Measurements from ENCODE around the gene SPON1. TPM values are rescaled to one million over a fixed set of nuclear protein-coding genes. Genes with fewer than 3 reads are reported as not detected.

SPON1 gene
- total RNA-seq, 1 experiment from 2014 or later, result 46.9 TPM

GRCh38 chr11:14059491-14059890 is 97.0 kb downstream of the SPON1 start:
- H3K4me3 ChIP-seq (ENCODE audit: low read depth, low read length), result no peak overlapping the region
- H3K27ac Mint-ChIP-seq (ENCODE audit: unreplicated experiment), result no peak overlapping the region
- no peaks in the 10 kb centered on the region for H3K4me1 Mint-ChIP-seq (ENCODE audit: low read depth, unreplicated experiment)
- no peaks in the 10 kb centered on the region for H3K36me3 Mint-ChIP-seq (ENCODE audit: insufficient read depth, unreplicated experiment)
- no peaks in the 10 kb centered on the region for H3K9me3 ChIP-seq
- H3K9me3 Mint-ChIP-seq (ENCODE audit: unreplicated experiment), result no peaks in the 10 kb centered on the region
- no peaks in the 10 kb centered on the region for H3K36me3 ChIP-seq (ENCODE audit: control insufficient read depth, insufficient read depth, low read length)
- ChIA-PET POLR2A (no interaction called here), CTCF (interaction anchor here (0.6 kb wide), 1 partner anchor 32 kb away, joined by 3 read pairs; no protein-coding TSS in a partner anchor)
- no peak for DNase-seq
- H3K4me1 ChIP-seq, result no peaks in the 10 kb centered on the region
- BruUV-seq (replicated peaks), result no TSS peak
- no peak for TF ChIP-seq CTCF (IDR thresholded peaks at IDR 0.05; ENCODE audit: insufficient read depth in 1 of 2, low read depth in 1 of 2, low read length in 1 of 2, severe bottlenecking in 1 of 2, unreplicated experiment in 1 of 2)
- H3K27me3 ChIP-seq (replicated peaks; ENCODE audit: control insufficient read depth, insufficient read depth, low read length), result no peaks in the 10 kb centered on the region
- intact Hi-C loops (cut with micrococcal nuclease; ENCODE audit: unreplicated experiment), result no loop called here
- no peak overlapping the region for H3K4me3 Mint-ChIP-seq (ENCODE audit: unreplicated experiment)
- H3K27me3 Mint-ChIP-seq (ENCODE audit: insufficient read depth, unreplicated experiment), result no peaks in the 10 kb centered on the region

DNA sequence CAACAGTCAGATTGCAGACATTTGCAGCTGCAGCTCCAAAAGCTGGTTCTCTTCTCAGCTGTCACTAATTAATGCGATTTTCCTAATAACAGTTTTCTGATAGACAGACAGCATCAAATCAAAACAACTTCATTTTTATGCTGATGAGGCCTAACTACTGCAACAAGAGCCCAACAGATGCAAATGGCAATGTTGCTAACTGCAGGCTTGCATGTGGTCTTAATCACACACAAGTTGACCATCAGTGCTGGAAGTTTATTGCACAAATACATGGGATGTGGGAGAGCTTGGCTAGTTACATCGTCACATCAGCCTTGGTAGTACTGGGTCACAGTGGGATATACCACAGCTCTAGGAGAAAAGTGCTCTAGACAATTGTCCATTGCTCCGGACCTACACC is 99.2 kb downstream of the SPON1 start:
- TF ChIP-seq CTCF (IDR thresholded peaks at IDR 0.05; ENCODE audit: insufficient read depth in 1 of 2, low read depth in 1 of 2, low read length in 1 of 2, severe bottlenecking in 1 of 2, unreplicated experiment in 1 of 2), result no peak
- Mint-ChIP-seq H3K27ac (ENCODE audit: unreplicated experiment) (no peak overlapping the region), H3K27me3 (ENCODE audit: insufficient read depth, unreplicated experiment) (no peaks in the 10 kb centered on the region), H3K4me1 (ENCODE audit: low read depth, unreplicated experiment) (no peaks in the 10 kb centered on the region), H3K36me3 (ENCODE audit: insufficient read depth, unreplicated experiment) (no peaks in the 10 kb centered on the region), H3K4me3 (ENCODE audit: unreplicated experiment) (no peak overlapping the region), H3K9me3 (ENCODE audit: unreplicated experiment) (no peaks in the 10 kb centered on the region)
- DNase-seq, result no peak
- Histone ChIP-seq H3K4me1 (no peaks in the 10 kb centered on the region), H3K27me3 (replicated peaks; ENCODE audit: control insufficient read depth, insufficient read depth, low read length) (no peaks in the 10 kb centered on the region), H3K9me3 (no peaks in the 10 kb centered on the region), H3K36me3 (ENCODE audit: control insufficient read depth, insufficient read depth, low read length) (no peaks in the 10 kb centered on the region), H3K4me3 (ENCODE audit: low read depth, low read length) (no peak overlapping the region)
- CTCF ChIA-PET, result no interaction called here
- no TSS peak for BruUV-seq (replicated peaks)
- intact Hi-C loops (cut with micrococcal nuclease; ENCODE audit: unreplicated experiment), result no loop called here
- POLR2A ChIA-PET, result no interaction called here

GRCh38 chr11:14065141-14065540 is 102.6 kb downstream of the SPON1 start:
- H3K9me3 Mint-ChIP-seq (ENCODE audit: unreplicated experiment), result no peaks in the 10 kb centered on the region
- CTCF ChIA-PET, result no interaction called here
- no peak overlapping the region for H3K4me3 Mint-ChIP-seq (ENCODE audit: unreplicated experiment)
- intact Hi-C loops (cut with micrococcal nuclease; ENCODE audit: unreplicated experiment), result no loop called here
- no peaks in the 10 kb centered on the region for H3K27me3 Mint-ChIP-seq (ENCODE audit: insufficient read depth, unreplicated experiment)
- Histone ChIP-seq H3K4me3 (ENCODE audit: low read depth, low read length) (no peak overlapping the region), H3K4me1 (no peaks in the 10 kb centered on the region; the same call in 1 of the 2 replicates), H3K36me3 (ENCODE audit: control insufficient read depth, insufficient read depth, low read length) (no peaks in the 10 kb centered on the region), H3K27me3 (replicated peaks; ENCODE audit: control insufficient read depth, insufficient read depth, low read length) (no peaks in the 10 kb centered on the region), H3K9me3 (no peaks in the 10 kb centered on the region)
- no peak for DNase-seq
- POLR2A ChIA-PET, result no interaction called here
- no peak overlapping the region for H3K27ac Mint-ChIP-seq (ENCODE audit: unreplicated experiment)
- H3K4me1 Mint-ChIP-seq (ENCODE audit: low read depth, unreplicated experiment), result no peaks in the 10 kb centered on the region
- no peaks in the 10 kb centered on the region for H3K36me3 Mint-ChIP-seq (ENCODE audit: insufficient read depth, unreplicated experiment)
- no TSS peak for BruUV-seq (replicated peaks)
- no peak for TF ChIP-seq CTCF (IDR thresholded peaks at IDR 0.05; ENCODE audit: insufficient read depth in 1 of 2, low read depth in 1 of 2, low read length in 1 of 2, severe bottlenecking in 1 of 2, unreplicated experiment in 1 of 2)
